BE2C (cell line): ENCODE results near the gene SLC14A1.

Experiments used
- DNase-seq: peaks from one replicate; pipeline ENCODE4 v3.0.0-alpha.2; 2020
- H3K27me3 ChIP-seq: fragments of 250-450 bp; sonication (Bioruptor Pico); 2 replicates; pipeline ENCODE4 v1.5.1; 2020; ENCODE audit warnings: mild to moderate bottlenecking
- H3K36me3 ChIP-seq: fragments of 250-450 bp; sonication (Bioruptor Pico); 2 replicates; pipeline ENCODE4 v1.5.1; 2020; ENCODE audit warnings: mild to moderate bottlenecking
- H3K4me1 ChIP-seq: fragments of 250-450 bp; sonication (Bioruptor Pico); 2 replicates; pipeline ENCODE4 v1.5.1; 2020
- H3K4me3 ChIP-seq: 2 replicates; pipeline ENCODE4 v1.5.1; 2011; ENCODE audit warnings: low read depth, low read length
- H3K9me3 ChIP-seq: fragments of 250-450 bp; sonication (Bioruptor Pico); 2 replicates; pipeline ENCODE4 v1.5.1; 2020
- TF ChIP-seq, protein P1 (sequence below): IDR thresholded peaks from 2 replicates; pipeline ENCODE4 v1.5.1; 2012; ENCODE audit warnings: mild to moderate bottlenecking, low read depth, low read length

SLC14A1 gene

DNA sequence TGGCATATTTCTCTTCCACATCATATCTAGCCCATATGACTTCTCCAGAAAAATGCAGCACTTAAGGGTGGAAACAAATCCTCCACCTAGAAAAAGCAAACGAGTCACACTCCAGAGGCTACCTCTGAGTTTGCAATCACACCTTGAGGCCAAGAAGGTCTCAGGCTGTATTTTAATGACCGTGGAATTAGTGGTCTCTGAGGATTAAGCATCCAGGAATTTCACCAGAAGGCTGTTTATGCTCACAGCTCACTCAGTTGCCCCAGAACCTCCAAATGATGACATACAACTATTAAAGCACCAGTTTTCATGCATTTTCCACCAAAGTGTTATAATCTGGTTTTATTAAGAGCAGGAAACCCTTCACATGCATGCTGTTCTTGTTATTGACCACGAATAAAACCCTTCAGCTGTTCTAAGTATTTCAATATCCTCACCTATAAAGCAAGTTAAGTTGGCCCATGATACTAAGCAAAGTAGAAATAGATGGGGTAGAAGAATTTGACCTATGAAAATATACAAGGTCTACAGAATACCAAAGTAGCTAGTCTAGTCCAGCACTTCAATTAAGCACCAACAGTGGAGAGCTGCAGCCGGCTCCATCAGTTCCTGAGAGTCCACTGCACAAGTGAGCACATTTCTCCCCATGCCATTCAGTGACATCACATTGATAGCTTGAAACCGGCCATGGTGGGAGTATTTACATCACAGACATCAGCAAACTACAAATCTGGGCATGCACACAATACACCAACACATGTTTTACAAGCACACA is 39.5 kb upstream of the SLC14A1 start:
- H3K27me3 ChIP-seq: no peaks in the 10 kb centered on the region
- TF ChIP-seq, protein P1, sequence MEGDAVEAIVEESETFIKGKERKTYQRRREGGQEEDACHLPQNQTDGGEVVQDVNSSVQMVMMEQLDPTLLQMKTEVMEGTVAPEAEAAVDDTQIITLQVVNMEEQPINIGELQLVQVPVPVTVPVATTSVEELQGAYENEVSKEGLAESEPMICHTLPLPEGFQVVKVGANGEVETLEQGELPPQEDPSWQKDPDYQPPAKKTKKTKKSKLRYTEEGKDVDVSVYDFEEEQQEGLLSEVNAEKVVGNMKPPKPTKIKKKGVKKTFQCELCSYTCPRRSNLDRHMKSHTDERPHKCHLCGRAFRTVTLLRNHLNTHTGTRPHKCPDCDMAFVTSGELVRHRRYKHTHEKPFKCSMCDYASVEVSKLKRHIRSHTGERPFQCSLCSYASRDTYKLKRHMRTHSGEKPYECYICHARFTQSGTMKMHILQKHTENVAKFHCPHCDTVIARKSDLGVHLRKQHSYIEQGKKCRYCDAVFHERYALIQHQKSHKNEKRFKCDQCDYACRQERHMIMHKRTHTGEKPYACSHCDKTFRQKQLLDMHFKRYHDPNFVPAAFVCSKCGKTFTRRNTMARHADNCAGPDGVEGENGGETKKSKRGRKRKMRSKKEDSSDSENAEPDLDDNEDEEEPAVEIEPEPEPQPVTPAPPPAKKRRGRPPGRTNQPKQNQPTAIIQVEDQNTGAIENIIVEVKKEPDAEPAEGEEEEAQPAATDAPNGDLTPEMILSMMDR: no peak
- no peaks in the 10 kb centered on the region for H3K9me3 ChIP-seq
- H3K4me1 ChIP-seq: no peaks in the 10 kb centered on the region
- no peak for DNase-seq
- no peaks in the 10 kb centered on the region for H3K36me3 ChIP-seq
- H3K4me3 ChIP-seq: no peak overlapping the region

DNA sequence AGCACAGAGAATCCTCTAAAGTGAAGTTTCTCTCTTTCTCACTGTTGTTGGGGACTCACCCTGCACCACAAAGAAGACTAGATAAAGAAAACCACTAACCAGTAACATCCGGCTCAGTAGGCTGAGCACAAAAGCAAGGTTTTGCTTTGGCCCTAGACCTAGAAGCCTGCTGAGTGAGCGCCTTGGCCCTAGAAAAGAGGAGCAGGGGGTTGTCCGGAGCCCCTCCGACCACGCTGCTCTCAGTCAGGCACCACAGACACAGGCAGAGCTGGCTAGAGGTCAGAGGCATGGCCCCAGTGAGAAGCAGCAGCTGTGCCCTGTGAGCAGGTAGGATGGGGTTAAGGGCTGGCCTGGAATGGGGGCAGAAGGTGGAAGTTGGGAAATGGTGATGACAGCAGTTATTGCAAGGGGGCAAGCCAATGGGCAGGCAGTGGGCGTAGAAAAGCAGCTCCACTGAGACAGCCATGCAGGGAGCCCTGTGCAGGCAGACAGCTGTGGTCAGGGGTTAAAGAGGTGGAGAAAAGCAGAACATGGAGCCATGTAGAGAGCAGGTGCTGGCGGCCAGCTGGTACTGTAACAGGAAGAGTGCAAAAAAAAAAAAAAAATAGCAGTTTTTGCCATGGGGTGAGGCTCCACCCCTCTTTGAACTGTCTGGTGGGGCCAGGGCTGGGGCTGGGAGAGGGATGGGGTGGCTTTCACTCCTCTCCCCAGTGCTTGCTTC is 36.9 kb upstream of the SLC14A1 start:
- TF ChIP-seq, protein P1: no peak
- Histone ChIP-seq H3K4me1 (no peaks in the 10 kb centered on the region), H3K27me3 (peaks cover 4% of the 10 kb centered on the region; the same call in 1 of the 2 replicates), H3K9me3 (no peaks in the 10 kb centered on the region), H3K36me3 (no peaks in the 10 kb centered on the region), H3K4me3 (no peak overlapping the region)
- no peak for DNase-seq

DNA sequence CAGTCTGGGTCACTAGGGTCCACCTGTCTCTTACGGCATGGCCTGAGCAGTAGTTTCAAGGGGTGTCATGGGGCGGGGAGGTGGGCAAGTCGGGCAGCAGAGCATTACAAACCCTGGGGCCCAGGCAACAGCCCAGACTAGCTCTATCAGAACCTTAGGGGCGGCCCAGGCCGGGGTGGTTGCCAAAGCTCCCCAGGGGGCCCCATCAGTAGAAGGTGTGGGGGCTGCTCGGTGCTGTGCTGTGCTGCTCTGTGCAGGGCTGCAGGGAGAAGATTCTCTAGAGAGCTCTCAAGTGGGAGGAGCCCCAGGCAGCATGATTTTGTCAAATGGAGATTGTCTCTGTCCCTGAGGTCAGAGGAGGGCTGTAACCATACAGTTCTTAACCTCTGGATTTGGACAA is 36.4 kb upstream of the SLC14A1 start:
- Histone ChIP-seq H3K4me3 (no peak overlapping the region), H3K36me3 (no peaks in the 10 kb centered on the region), H3K4me1 (no peaks in the 10 kb centered on the region), H3K9me3 (no peaks in the 10 kb centered on the region), H3K27me3 (peaks cover 4% of the 10 kb centered on the region; the same call in 1 of the 2 replicates)
- TF ChIP-seq, protein P1: no peak
- DNase-seq: no peak

DNA sequence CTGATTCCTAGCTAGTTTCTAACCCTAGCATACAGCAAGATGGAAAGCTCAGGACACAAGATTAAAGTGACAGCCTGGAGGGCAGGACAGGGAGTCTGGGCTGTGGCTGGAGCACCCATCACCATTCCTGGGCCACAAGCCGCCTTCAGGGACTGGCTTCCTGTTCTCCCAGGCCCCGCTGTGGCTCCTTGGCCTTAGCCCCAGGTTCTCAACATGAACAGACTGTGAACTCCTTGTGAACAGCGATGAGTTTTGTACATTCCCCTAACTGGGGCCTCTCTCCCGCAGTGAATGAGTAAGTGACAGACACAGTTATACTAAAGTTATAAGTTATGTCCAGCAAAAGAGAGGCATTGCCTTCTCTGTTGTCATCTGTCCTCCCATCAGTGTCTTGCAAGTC is 35.9 kb upstream of the SLC14A1 start:
- Histone ChIP-seq H3K27me3 (peaks cover 4% of the 10 kb centered on the region; the same call in 1 of the 2 replicates), H3K9me3 (no peaks in the 10 kb centered on the region), H3K4me1 (no peaks in the 10 kb centered on the region), H3K36me3 (no peaks in the 10 kb centered on the region), H3K4me3 (no peak overlapping the region)
- DNase-seq: no peak
- TF ChIP-seq, protein P1: no peak

DNA sequence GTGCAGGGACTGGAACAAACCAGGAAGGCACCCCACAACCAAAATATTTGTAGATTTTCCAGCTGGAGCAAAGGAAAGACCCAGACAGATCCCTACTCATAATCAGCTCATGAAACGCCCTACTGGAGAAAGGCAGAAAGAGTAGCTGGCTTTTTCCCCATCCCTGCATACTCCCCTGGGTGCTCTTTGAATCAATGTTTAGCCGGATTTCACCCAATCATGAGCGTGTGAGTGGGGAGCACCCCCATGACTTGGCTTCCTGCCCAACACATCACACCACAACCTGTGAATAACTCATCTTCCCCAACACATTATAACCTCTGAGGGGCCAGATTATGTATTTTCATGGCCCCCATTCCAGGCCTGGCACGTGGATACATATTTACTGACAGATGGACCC is 35.1 kb upstream of the SLC14A1 start:
- TF ChIP-seq, protein P1: no peak
- DNase-seq: no peak
- H3K4me3 ChIP-seq: no peak overlapping the region
- H3K9me3 ChIP-seq: no peaks in the 10 kb centered on the region
- H3K4me1 ChIP-seq: no peaks in the 10 kb centered on the region
- peaks cover 4% of the 10 kb centered on the region; the same call in 1 of the 2 replicates for H3K27me3 ChIP-seq
- H3K36me3 ChIP-seq: no peaks in the 10 kb centered on the region

DNA sequence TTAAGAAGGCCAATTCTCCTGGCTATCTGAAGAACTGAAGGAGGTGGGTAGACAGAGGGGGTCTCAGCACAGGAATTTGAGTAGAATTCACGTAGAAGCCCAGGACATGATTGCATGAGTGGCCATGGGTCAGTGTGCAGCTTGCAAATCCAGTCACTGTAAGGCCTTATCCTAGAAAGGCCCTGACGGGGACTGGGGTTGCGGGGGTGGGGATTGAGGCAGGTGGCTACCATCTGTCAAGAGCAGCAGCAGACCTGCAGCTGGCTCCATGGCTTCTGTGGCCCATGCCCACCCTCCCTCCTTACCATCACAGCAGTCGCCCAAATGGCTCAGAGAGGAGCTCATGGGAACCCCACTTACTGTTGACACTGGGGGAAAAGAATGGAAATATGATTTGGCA is 34.6 kb upstream of the SLC14A1 start:
- TF ChIP-seq, protein P1: no peak
- H3K27me3 ChIP-seq: peaks cover 4% of the 10 kb centered on the region; the same call in 1 of the 2 replicates
- DNase-seq: no peak
- no peaks in the 10 kb centered on the region for H3K4me1 ChIP-seq
- no peak overlapping the region for H3K4me3 ChIP-seq
- no peaks in the 10 kb centered on the region for H3K36me3 ChIP-seq
- H3K9me3 ChIP-seq: no peaks in the 10 kb centered on the region
